Measurements from ENCODE around the gene AQP3.
"Not testable (repeated sequence)": the region's sequence is repeated elsewhere in the genome, so short reads cannot be mapped to it uniquely, and the experiment has no call there.

Gene AQP3

GRCh38 chr9:33440609-33441008 lies 6.8 kb downstream of the AQP3 start:
- DNase-seq (ENCODE audit: low read depth): no peak

- DNase-seq (ENCODE audit: low read depth): no peak
These were observed 7.2 kb downstream of the AQP3 start for GRCh38 chr9:33440204-33440603.

GRCh38 chr9:33439731-33440130 lies 7.7 kb downstream of the AQP3 start:
- no peak for DNase-seq (ENCODE audit: low read depth)

- DNase-seq (ENCODE audit: low read depth): no peak
These were observed 8.3 kb downstream of the AQP3 start for GRCh38 chr9:33438926-33439680.

- no peak for DNase-seq (ENCODE audit: low read depth)
These were observed 9.5 kb downstream of the AQP3 start for GRCh38 chr9:33437898-33438297.

GRCh38 chr9:33437205-33437604 lies 10.2 kb downstream of the AQP3 start:
- DNase-seq (ENCODE audit: low read depth): no peak

- no peak for DNase-seq (ENCODE audit: low read depth)
These were observed 10.9 kb downstream of the AQP3 start for GRCh38 chr9:33436445-33436844.

- no peak for DNase-seq (ENCODE audit: low read depth)
These were observed 11.5 kb downstream of the AQP3 start for GRCh38 chr9:33435821-33436277.

GRCh38 chr9:33434317-33435105 lies 12.9 kb downstream of the AQP3 start:
- no peak for DNase-seq (ENCODE audit: low read depth)

GRCh38 chr9:33433871-33434270 lies 13.5 kb downstream of the AQP3 start:
- no peak for DNase-seq (ENCODE audit: low read depth)

- no peak for DNase-seq (ENCODE audit: low read depth)
These were observed 16.0 kb downstream of the AQP3 start for GRCh38 chr9:33431420-33431819.

- no peak for DNase-seq (ENCODE audit: low read depth)
These were observed 16.5 kb downstream of the AQP3 start for GRCh38 chr9:33430942-33431341.

- DNase-seq (ENCODE audit: low read depth): no peak
These were observed 18.0 kb downstream of the AQP3 start for GRCh38 chr9:33429256-33429985.

- DNase-seq (ENCODE audit: low read depth): no peak
These were observed 20.5 kb downstream of the AQP3 start for GRCh38 chr9:33426843-33427293.

- DNase-seq (ENCODE audit: low read depth): no peak
These were observed 22.3 kb downstream of the AQP3 start for GRCh38 chr9:33425128-33425533.

GRCh38 chr9:33424492-33424891 lies 22.9 kb downstream of the AQP3 start:
- not testable (repeated sequence) for DNase-seq (ENCODE audit: low read depth)

GRCh38 chr9:33424043-33424442 lies 23.4 kb downstream of the AQP3 start:
- not testable (repeated sequence) for DNase-seq (ENCODE audit: low read depth)

GRCh38 chr9:33419708-33420303 lies 27.6 kb downstream of the AQP3 start:
- no peak for DNase-seq (ENCODE audit: low read depth)

- DNase-seq (ENCODE audit: low read depth): no peak
These were observed 29.3 kb downstream of the AQP3 start for GRCh38 chr9:33418090-33418489.

- DNase-seq (ENCODE audit: low read depth): peak; percentile 50
These were observed 30.4 kb downstream of the AQP3 start for GRCh38 chr9:33416996-33417395.

- peak; percentile 91 for DNase-seq (ENCODE audit: low read depth)
These were observed 31.8 kb downstream of the AQP3 start for GRCh38 chr9:33415501-33416038.
